ENCODE results near the gene HDHD3. TPM values are rescaled to one million over a fixed set of nuclear protein-coding genes. Genes with fewer than 3 reads are reported as not detected.

The HDHD3 gene
- 13.5 and 16.5 TPM in 2 replicates for total RNA-seq

GRCh38 chr9:113376634-113377567, at the start of gene HDHD3:
HDHD3 (minus strand) TSS chr9:113376986; CDS start chr9:113374354, 2,632 bp downstream.

GRCh38 chr9:113410207-113410864, 33.5 kb upstream of the HDHD3 start, which contains the start of the genes C9orf43 and POLE3:
C9orf43 (plus strand) TSS chr9:113410747; CDS start chr9:113413494, 2,747 bp downstream.
POLE3 (minus strand) TSS chr9:113410675; CDS start chr9:113410293, 382 bp downstream.

GRCh38 chr9:113401027-113401792, 24.4 kb upstream of the HDHD3 start, which contains the start of gene ALAD:
ALAD (minus strand) TSS chr9:113401284; CDS start chr9:113393559, 7,725 bp downstream.

GRCh38 chr9:113349445-113350094, 27.2 kb downstream of the HDHD3 start, which contains the start of gene BSPRY:
BSPRY (plus strand) TSS chr9:113349541; CDS start chr9:113349580, 39 bp downstream.

GRCh38 chr9:113340011-113340699, 36.6 kb downstream of the HDHD3 start, which contains the start of gene WDR31:
WDR31 (minus strand) TSS chr9:113340275; CDS start chr9:113332022, 8,253 bp downstream.

Other genes with a start within 250 kb of the HDHD3 start
- gene SLC31A2, start 226.0 kb downstream of the HDHD3 start, total RNA-seq = 4.4 and 8.9 TPM in 2 replicates
- gene FKBP15, start 155.7 kb downstream of the HDHD3 start, total RNA-seq = 12.4 and 13.1 TPM in 2 replicates
- 12.1 and 13.2 TPM in 2 replicates for gene SLC31A1, start 155.4 kb downstream of the HDHD3 start, total RNA-seq
- gene CDC26, start 101.4 kb downstream of the HDHD3 start, total RNA-seq = 12.8 and 14.3 TPM in 2 replicates
- 12.9 and 25.6 TPM in 2 replicates for gene PRPF4, start 101.3 kb downstream of the HDHD3 start, total RNA-seq
- gene RNF183, start 73.6 kb downstream of the HDHD3 start, total RNA-seq = 0.38 TPM in 1 of 2 replicates, not detected in the other
- 0.16 and 1.8 TPM in 2 replicates for gene WDR31, start 36.7 kb downstream of the HDHD3 start, total RNA-seq
- gene BSPRY, start 27.4 kb downstream of the HDHD3 start, total RNA-seq = 0.13 and 0.65 TPM in 2 replicates
- 6.8 and 13.9 TPM in 2 replicates for gene ALAD, start 24.3 kb upstream of the HDHD3 start, total RNA-seq
- 20.5 and 59.6 TPM in 2 replicates for gene POLE3, start 33.7 kb upstream of the HDHD3 start, total RNA-seq
- gene C9orf43, start 33.8 kb upstream of the HDHD3 start, total RNA-seq = 0.65 and 0.89 TPM in 2 replicates
- gene RGS3, start 86.7 kb upstream of the HDHD3 start, total RNA-seq = 64.4 and 107 TPM in 2 replicates